Endothelial cell of umbilical vein (primary cell): ENCODE data around the gene MAP4K4. TPM values are rescaled to one million over a fixed set of nuclear protein-coding genes. Genes with fewer than 3 reads are reported as not detected.
A peak's percentile ranks its signal among the peaks of the same experiment; 100 is the strongest.

Experiments
- BruUV-seq: library from RNA; stranded (reverse); fragments of 400-500 nt; replicated peaks from 2 replicates; lab custom pipeline; 2021; lab: Mats Ljungman, UMichigan
- CTCF ChIA-PET: fragments of 300-600, 350-600 bp; sonication (Branson Sonifier 250); formaldehyde crosslinking; loops from one replicate; lab custom pipeline; 2021; ENCODE audit warnings: antibody characterized with exemption, inconsistent platforms; lab: Charles Lee
- POLR2A ChIA-PET: fragments of 300-600, 350-600 bp; sonication (Branson Sonifier 250); formaldehyde crosslinking; loops from one replicate; lab custom pipeline; 2021; ENCODE audit warnings: antibody characterized with exemption, inconsistent platforms; lab: Charles Lee
- DNase-seq: peaks from one replicate; pipeline ENCODE4 v3.0.0-alpha.2; 2011; ENCODE audit warnings: low read depth, low spot score
- FAIRE-seq: peaks from 2 replicates; lab custom pipeline; 2011; peaks lifted over from hg19 to GRCh38; lab: Jason Lieb, UNC
- H2AFZ ChIP-seq: 2 replicates; pipeline ENCODE4 v1.6.0; 2012; ENCODE audit warnings: low read depth, low read length, control low read depth, inconsistent platforms
- H3K27ac ChIP-seq: 2 replicates; pipeline ENCODE4 v1.5.1; 2011; ENCODE audit warnings: low read depth, mild to moderate bottlenecking, control low read depth, low read length, moderate library complexity; ENCODE audit not compliant: insufficient read depth
- H3K27me3 ChIP-seq, 2 experiments: 2 replicates each; pipeline versions ENCODE4 v1.6.0 to v1.6.1; 2011; ENCODE audit warnings: low read length in 2 of 2, mixed read lengths in 1 of 2; ENCODE audit not compliant: control insufficient read depth in 2 of 2, insufficient read depth in 2 of 2
- H3K36me3 ChIP-seq, 2 experiments: 2 replicates in 1 of 2; 3 replicates in 1 of 2; pipeline ENCODE4 v1.5.1; 2011; ENCODE audit warnings: low read length in 2 of 2, mild to moderate bottlenecking in 1 of 2, moderate library complexity in 1 of 2; ENCODE audit not compliant: control insufficient read depth in 2 of 2, insufficient read depth in 2 of 2; ENCODE audit errors: extremely low read depth in 1 of 2
- H3K4me1 ChIP-seq: 3 replicates; pipeline ENCODE4 v1.5.1; 2011; ENCODE audit warnings: mild to moderate bottlenecking, low read length; ENCODE audit not compliant: control insufficient read depth, insufficient read depth; ENCODE audit errors: extremely low read depth
- H3K4me2 ChIP-seq: 2 replicates; pipeline ENCODE4 v1.6.1; 2011; ENCODE audit warnings: low read length, control low read depth, mixed read lengths; ENCODE audit not compliant: insufficient read depth
- H3K4me3 ChIP-seq, 3 experiments: fragments of 200-600 bp in 1 of 3; sonication (generic), shearing (Covaris generic) in 1 of 3; replicated peaks in 1 of 3; 2 replicates each; pipeline ENCODE4 v1.5.1; 2011 to 2016; ENCODE audit warnings: control low read depth in 3 of 3, low read length in 3 of 3, mild to moderate bottlenecking in 2 of 3, inconsistent platforms in 1 of 3, low read depth in 1 of 3, moderate library complexity in 1 of 3; ENCODE audit not compliant: insufficient read depth in 1 of 3
- H3K79me2 ChIP-seq: 2 replicates; pipeline ENCODE4 v1.6.0; 2012; ENCODE audit warnings: low read length, inconsistent platforms; ENCODE audit not compliant: control insufficient read depth, insufficient read depth
- H3K9ac ChIP-seq: replicated peaks from 2 replicates; pipeline ENCODE3; 2011; ENCODE audit warnings: low read length, control low read depth; ENCODE audit not compliant: insufficient read depth; ENCODE audit errors: extremely low read depth
- H3K9me1 ChIP-seq: replicated peaks from 3 replicates; pipeline ENCODE4 v1.6.0; 2011; ENCODE audit warnings: mild to moderate bottlenecking, low read length; ENCODE audit not compliant: control insufficient read depth, insufficient read depth; ENCODE audit errors: extremely low read depth
- H3K9me3 ChIP-seq: replicated peaks from 2 replicates; pipeline ENCODE4 v1.5.1; 2012; ENCODE audit warnings: low read length, inconsistent platforms; ENCODE audit not compliant: control insufficient read depth, insufficient read depth
- H4K20me1 ChIP-seq: replicated peaks from 2 replicates; pipeline ENCODE3; 2011; ENCODE audit warnings: mild to moderate bottlenecking, low read length; ENCODE audit not compliant: control insufficient read depth, insufficient read depth; ENCODE audit errors: extremely low read depth
- EZH2 ChIP-seq: IDR thresholded peaks from 2 replicates; pipeline ENCODE4 v1.6.1; 2012; ENCODE audit warnings: borderline replicate concordance, low read depth, mild to moderate bottlenecking, moderate library complexity, low read length, inconsistent platforms; ENCODE audit not compliant: severe bottlenecking
- FOS ChIP-seq: IDR thresholded peaks from 2 replicates; pipeline ENCODE4 v1.6.1; 2011; ENCODE audit warnings: mild to moderate bottlenecking, low read length, moderate library complexity, borderline replicate concordance; ENCODE audit not compliant: insufficient read depth
- JUN ChIP-seq: IDR thresholded peaks from 2 replicates; pipeline ENCODE4 v1.6.1; 2011; ENCODE audit warnings: borderline replicate concordance, low read depth; ENCODE audit not compliant: insufficient read length, insufficient read depth
- POLR2A ChIP-seq: IDR thresholded peaks from 2 replicates; pipeline ENCODE4 v1.6.1; 2012; ENCODE audit warnings: low read depth, mild to moderate bottlenecking, control low read depth, low read length
- POLR2AphosphoS5 ChIP-seq: IDR thresholded peaks from 2 replicates; pipeline ENCODE4 v1.6.1; 2012; ENCODE audit warnings: low read depth, mild to moderate bottlenecking, control low read depth, low read length, moderate library complexity; ENCODE audit not compliant: insufficient read depth
- dilution Hi-C: fragments of 300-500 bp; cut with MboI; formaldehyde crosslinking; loops from one replicate; pipeline ENCODE4 v1.15.0; 2019; ENCODE audit warnings: low sequenced_read_pairs; ENCODE audit not compliant: extremely low pct_ligation_motif_present
- intact Hi-C: fragments of 100-400 bp; cut with micrococcal nuclease; formaldehyde crosslinking; loops from one replicate; pipeline ENCODE4 v1.10.0; 2022
- polyA plus RNA-seq, 4 experiments: library from polyadenylated mRNA; depleted of rRNA in 3 of 4; stranded (reverse) in 3 of 4; unstranded in 1 of 4; fragments of >200 nt; gene quantifications; 2 replicates each; pipeline versions ENCODE4 v1.2.1 to v1.2.3, GENCODE V29; 2011 to 2012; ENCODE audit warnings: missing spikeins in 1 of 4
- total RNA-seq: library from RNA; stranded (reverse); gene quantifications from 2 replicates; pipeline ENCODE4 v1.2.3, GENCODE V29; 2021
- TF ChIP-seq, protein P1 (sequence below), 2 donors: IDR thresholded peaks; 1 replicate in 1 of 2; 2 replicates in 1 of 2; pipeline ENCODE4 v1.5.1; 2011; ENCODE audit warnings: low read length in 2 of 2, mild to moderate bottlenecking in 2 of 2, moderate library complexity in 2 of 2, control low read depth in 1 of 2, inconsistent platforms in 1 of 2, low read depth in 1 of 2; ENCODE audit not compliant: insufficient read depth in 1 of 2; ENCODE audit errors: extremely low read depth in 1 of 2
- TF ChIP-seq, protein P2 (sequence below): IDR thresholded peaks from 2 replicates; pipeline ENCODE4 v1.6.1; 2011; ENCODE audit not compliant: insufficient read depth, insufficient read length

Gene MAP4K4
- total and polyA plus RNA-seq, 2 donors (not counting 3 experiments of a cell fraction or from before 2014, with no cell fraction given): 79.4 to 269 TPM

DNA sequence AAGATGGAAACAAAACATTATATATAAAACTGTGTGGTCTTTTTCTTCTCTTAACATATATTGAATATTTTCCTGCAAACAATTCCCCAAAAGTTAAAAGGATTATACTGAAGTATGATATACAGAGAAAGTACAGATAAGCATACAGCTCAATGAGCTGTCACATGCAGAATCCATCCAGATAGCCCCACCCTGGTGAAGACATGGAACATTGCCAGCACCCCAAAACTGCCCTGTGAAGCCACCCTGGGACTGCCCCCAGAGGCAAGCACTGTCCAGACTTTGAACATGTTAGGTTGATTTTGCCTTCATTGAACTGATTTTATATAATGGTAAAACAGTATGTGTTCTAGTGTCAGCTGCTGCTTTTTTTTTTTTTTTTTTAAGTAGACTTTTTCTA, 182.0 kb downstream of the MAP4K4 start:
- peaks cover 12% of the 10 kb centered on the region for H4K20me1 ChIP-seq
- H3K27ac ChIP-seq: no peak overlapping the region
- H3K27me3 ChIP-seq: no peaks in the 10 kb centered on the region
- ChIA-PET CTCF (interaction anchor here (0.9 to 2.1 kb wide), 6 partner anchors 15 to 537 kb away, joined by 3 to 5 read pairs (median 4); no protein-coding TSS in a partner anchor), POLR2A (interaction anchor here (0.7 kb wide), 1 partner anchor 736 kb away, joined by 4 read pairs; no protein-coding TSS in a partner anchor)
- peaks cover 22% of the 10 kb centered on the region for H3K4me1 ChIP-seq
- intact Hi-C loops: no loop called here
- no peak overlapping the region for H3K9ac ChIP-seq
- H3K9me3 ChIP-seq: no peaks in the 10 kb centered on the region
- H2AFZ ChIP-seq: no peak overlapping the region
- no peak overlapping the region for H3K4me2 ChIP-seq
- TF ChIP-seq, protein P1, sequence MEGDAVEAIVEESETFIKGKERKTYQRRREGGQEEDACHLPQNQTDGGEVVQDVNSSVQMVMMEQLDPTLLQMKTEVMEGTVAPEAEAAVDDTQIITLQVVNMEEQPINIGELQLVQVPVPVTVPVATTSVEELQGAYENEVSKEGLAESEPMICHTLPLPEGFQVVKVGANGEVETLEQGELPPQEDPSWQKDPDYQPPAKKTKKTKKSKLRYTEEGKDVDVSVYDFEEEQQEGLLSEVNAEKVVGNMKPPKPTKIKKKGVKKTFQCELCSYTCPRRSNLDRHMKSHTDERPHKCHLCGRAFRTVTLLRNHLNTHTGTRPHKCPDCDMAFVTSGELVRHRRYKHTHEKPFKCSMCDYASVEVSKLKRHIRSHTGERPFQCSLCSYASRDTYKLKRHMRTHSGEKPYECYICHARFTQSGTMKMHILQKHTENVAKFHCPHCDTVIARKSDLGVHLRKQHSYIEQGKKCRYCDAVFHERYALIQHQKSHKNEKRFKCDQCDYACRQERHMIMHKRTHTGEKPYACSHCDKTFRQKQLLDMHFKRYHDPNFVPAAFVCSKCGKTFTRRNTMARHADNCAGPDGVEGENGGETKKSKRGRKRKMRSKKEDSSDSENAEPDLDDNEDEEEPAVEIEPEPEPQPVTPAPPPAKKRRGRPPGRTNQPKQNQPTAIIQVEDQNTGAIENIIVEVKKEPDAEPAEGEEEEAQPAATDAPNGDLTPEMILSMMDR (IDR thresholded peaks at IDR 0.05; ENCODE audit: extremely low read depth in 1 of 2, insufficient read depth in 1 of 2, low read depth in 1 of 2, low read length in 2 of 2): no peak
- TF ChIP-seq POLR2A (no peak), EZH2 (no peak)
- TF ChIP-seq, protein P2, sequence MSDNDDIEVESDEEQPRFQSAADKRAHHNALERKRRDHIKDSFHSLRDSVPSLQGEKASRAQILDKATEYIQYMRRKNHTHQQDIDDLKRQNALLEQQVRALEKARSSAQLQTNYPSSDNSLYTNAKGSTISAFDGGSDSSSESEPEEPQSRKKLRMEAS: no peak
- DNase-seq: no peak
- no TSS peak for BruUV-seq
- peaks cover 2% of the 10 kb centered on the region for H3K9me1 ChIP-seq
- FAIRE-seq: no peak
- H3K36me3 ChIP-seq: peaks cover 17 to 35% of the 10 kb centered on the region in 2 experiments
- dilution Hi-C loops: no loop called here
- peaks cover 33% of the 10 kb centered on the region for H3K79me2 ChIP-seq
- no peak overlapping the region for H3K4me3 ChIP-seq

DNA sequence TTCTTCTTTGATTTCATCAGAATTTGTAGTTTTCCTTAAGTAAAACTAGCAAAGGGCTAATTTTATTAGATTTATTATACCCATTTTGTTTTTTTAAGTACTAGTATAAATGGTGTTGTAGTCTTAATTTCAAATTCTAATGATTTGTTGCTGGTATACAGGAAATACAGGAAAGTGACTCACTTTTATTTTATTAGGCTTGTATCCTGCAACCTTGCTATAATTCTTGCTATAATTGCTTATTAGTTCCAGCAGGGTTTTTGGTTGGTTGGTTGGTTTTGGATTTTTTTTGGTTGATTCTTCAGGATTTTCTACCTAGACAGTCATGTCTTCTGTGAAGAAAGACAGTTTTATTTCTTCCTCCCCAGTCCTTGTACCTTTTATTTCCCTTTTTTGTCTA, 183.6 kb downstream of the MAP4K4 start:
- peak; percentile 63 for FAIRE-seq

More for the DNA sequence above, 183.6 kb downstream of the MAP4K4 start:
- H3K4me2 ChIP-seq: peak overlapping the region; percentile 89
- POLR2A ChIA-PET: no interaction called here
- H3K9ac ChIP-seq: no peak overlapping the region
- H3K27ac ChIP-seq: no peak overlapping the region
- H3K27me3 ChIP-seq: no peaks in the 10 kb centered on the region
- H4K20me1 ChIP-seq: peaks cover 12% of the 10 kb centered on the region
- H3K79me2 ChIP-seq: peaks cover 38% of the 10 kb centered on the region
- dilution Hi-C loops: no loop called here
- H3K9me1 ChIP-seq: peaks cover 2% of the 10 kb centered on the region
- peak; percentile 76 for TF ChIP-seq JUN
- no peak for TF ChIP-seq POLR2A
- no peak for TF ChIP-seq EZH2
- TF ChIP-seq POLR2AphosphoS5: no peak
- TF ChIP-seq, protein P2: no peak
- peak; percentile 56 for TF ChIP-seq FOS
- CTCF ChIA-PET: interaction anchor here (1.1 to 2.1 kb wide), 2 partner anchors 8 to 539 kb away, joined by 3 to 5 read pairs; no protein-coding TSS in a partner anchor
- no peaks in the 10 kb centered on the region for H3K9me3 ChIP-seq
- peaks cover 22% of the 10 kb centered on the region for H3K4me1 ChIP-seq
- DNase-seq: peak; percentile 68
- peak overlapping the region in 1 of 3 experiments; percentile 53 for H3K4me3 ChIP-seq
- intact Hi-C loops: loop anchor here (5.0 kb wide), 2 partner anchors 361 to 539 kb away; no protein-coding TSS in a partner anchor
- no peak overlapping the region for H2AFZ ChIP-seq
- BruUV-seq: no TSS peak
- peaks cover 13 to 38% of the 10 kb centered on the region in 2 experiments for H3K36me3 ChIP-seq
